GM23338 (cell line): Measurements from ENCODE around the gene ANO1. TPM values are rescaled to one million over a fixed set of nuclear protein-coding genes. Genes with fewer than 3 reads are reported as not detected.

Source experiments
- ATAC-seq: fragments of 200-7000 bp; cut with Tn5 transposase; 3 replicates; pipeline ENCODE4 v1.9.1; 2020
- DNase-seq: peaks from one replicate; pipeline ENCODE4 v3.0.0-alpha.2; 2015; ENCODE audit warnings: low spot score
- H2AFZ ChIP-seq: fragments of 200-600 bp; sonication (generic); 2 replicates; pipeline ENCODE4 v1.8.0; 2016; ENCODE audit warnings: antibody characterized with exemption, mild to moderate bottlenecking, moderate library complexity
- H3F3A ChIP-seq: fragments of 200-600 bp; sonication (generic); replicated peaks from 2 replicates; pipeline ENCODE4 v1.8.0; 2017; ENCODE audit warnings: antibody characterized with exemption, mixed run types, low read depth
- H3K27ac ChIP-seq: fragments of 200-600 bp; sonication (generic); 2 replicates; pipeline ENCODE4 v1.6.1; 2016; ENCODE audit warnings: low read depth
- H3K27me3 ChIP-seq: fragments of 200-600 bp; sonication (generic); 2 replicates; pipeline ENCODE4 v1.8.0; 2016; ENCODE audit warnings: mild to moderate bottlenecking, mixed run types, moderate library complexity; ENCODE audit not compliant: insufficient read depth
- H3K36me3 ChIP-seq: fragments of 200-600 bp; sonication (generic); 2 replicates; pipeline ENCODE4 v1.8.0; 2016; ENCODE audit warnings: mild to moderate bottlenecking; ENCODE audit not compliant: insufficient read depth
- H3K4me1 ChIP-seq: fragments of 200-600 bp; sonication (generic); 2 replicates; pipeline ENCODE4 v1.8.0; 2016; ENCODE audit warnings: mild to moderate bottlenecking, moderate library complexity; ENCODE audit not compliant: insufficient read depth
- H3K4me2 ChIP-seq: fragments of 200-600 bp; sonication (generic); 2 replicates; pipeline ENCODE4 v1.7.1; 2017; ENCODE audit warnings: mixed run types
- H3K4me3 ChIP-seq: fragments of 200-600 bp; sonication (generic); 2 replicates; pipeline ENCODE4 v1.6.1; 2016; ENCODE audit warnings: mixed run types
- H3K79me2 ChIP-seq: fragments of 200-600 bp; sonication (generic); replicated peaks from 2 replicates; pipeline ENCODE4 v1.8.0; 2017; ENCODE audit warnings: mild to moderate bottlenecking; ENCODE audit not compliant: insufficient read depth
- H3K9me2 ChIP-seq: fragments of 200-600 bp; sonication (generic); 2 replicates; pipeline ENCODE4 v1.8.0; 2017; ENCODE audit not compliant: insufficient read depth
- H4K20me1 ChIP-seq: fragments of 200-600 bp; sonication (generic); replicated peaks from 2 replicates; pipeline ENCODE4 v1.8.0; 2017; ENCODE audit warnings: mild to moderate bottlenecking; ENCODE audit not compliant: insufficient read depth
- H3K27ac Mint-ChIP-seq: 2 replicates; pipeline ENCODE4 v1.8.0; 2020; ENCODE audit warnings: inconsistent platforms, mild to moderate bottlenecking, moderate library complexity, mixed read lengths
- H3K27me3 Mint-ChIP-seq: 3 replicates; pipeline ENCODE4 v1.8.0; 2022; ENCODE audit warnings: low read depth, mild to moderate bottlenecking, moderate library complexity, mixed read lengths, inconsistent platforms; ENCODE audit not compliant: insufficient read depth, poor library complexity
- H3K36me3 Mint-ChIP-seq: 3 replicates; pipeline ENCODE4 v1.8.0; 2021; ENCODE audit warnings: low read depth, mild to moderate bottlenecking, inconsistent platforms, moderate library complexity, mixed read lengths
- H3K4me1 Mint-ChIP-seq: 3 replicates; pipeline ENCODE4 v1.8.0; 2020; ENCODE audit warnings: mild to moderate bottlenecking, inconsistent platforms, mixed read lengths
- H3K4me3 Mint-ChIP-seq: 3 replicates; pipeline ENCODE4 v1.8.0; 2021; ENCODE audit warnings: moderate library complexity, mild to moderate bottlenecking, inconsistent platforms, mixed read lengths
- H3K9me3 Mint-ChIP-seq: 3 replicates; pipeline ENCODE4 v1.8.0; 2020; ENCODE audit warnings: moderate library complexity, mild to moderate bottlenecking, inconsistent platforms, mixed read lengths
- CREB1 ChIP-seq: fragments of 250-450 bp; sonication (Bioruptor Pico); IDR thresholded peaks from 2 replicates; pipeline ENCODE4 v1.5.0; 2020; ENCODE audit warnings: low read depth, mild to moderate bottlenecking, moderate library complexity
- ETS1 ChIP-seq: IDR thresholded peaks from 2 replicates; pipeline ENCODE4 v1.6.1; 2016; ENCODE audit warnings: antibody characterized with exemption
- EZH2 ChIP-seq: fragments of 200-600 bp; sonication (generic); IDR thresholded peaks from one replicate; pipeline ENCODE4 v1.8.0; 2017; ENCODE audit warnings: antibody characterized with exemption, mild to moderate bottlenecking, low read depth; ENCODE audit not compliant: unreplicated experiment
- EZH2phosphoT487 ChIP-seq: fragments of 200-600 bp; sonication (generic); IDR thresholded peaks from one replicate; pipeline ENCODE4 v1.8.1; 2018; ENCODE audit warnings: antibody characterized with exemption; ENCODE audit not compliant: unreplicated experiment
- NANOG ChIP-seq: IDR thresholded peaks from 2 replicates; pipeline ENCODE4 v1.6.1; 2016; ENCODE audit warnings: antibody characterized with exemption, borderline replicate concordance
- STAT1 ChIP-seq: IDR thresholded peaks from one replicate; pipeline ENCODE4 v1.6.1; 2016; ENCODE audit warnings: antibody characterized with exemption; ENCODE audit not compliant: unreplicated experiment
- polyA plus RNA-seq: library from polyadenylated mRNA; unstranded; fragments of >200 nt; fragmentation: Nextera tagmentation; extraction: Ambion mirVana; gene quantifications from 2 replicates; pipeline ENCODE4 v1.2.1, GENCODE V29; 2016
- total RNA-seq: library from RNA; depleted of rRNA; stranded (reverse); fragments of >200 nt; shearing (Covaris generic); gene quantifications from 2 replicates; pipeline ENCODE4 v1.2.3, GENCODE V29; 2014
- TF ChIP-seq, protein P1 (sequence below): fragments of 250-450 bp; sonication (Bioruptor Pico); IDR thresholded peaks from 2 replicates; pipeline ENCODE4 v1.5.0; 2020; ENCODE audit warnings: mild to moderate bottlenecking, moderate library complexity
- TF ChIP-seq, protein P2 (sequence below): IDR thresholded peaks from one replicate; pipeline ENCODE4 v1.6.1; 2018; ENCODE audit warnings: antibody characterized with exemption; ENCODE audit not compliant: unreplicated experiment

Gene ANO1
- total and polyA plus RNA-seq, 2 experiments from 2014 or later = 1.4 to 3.4 TPM

DNA sequence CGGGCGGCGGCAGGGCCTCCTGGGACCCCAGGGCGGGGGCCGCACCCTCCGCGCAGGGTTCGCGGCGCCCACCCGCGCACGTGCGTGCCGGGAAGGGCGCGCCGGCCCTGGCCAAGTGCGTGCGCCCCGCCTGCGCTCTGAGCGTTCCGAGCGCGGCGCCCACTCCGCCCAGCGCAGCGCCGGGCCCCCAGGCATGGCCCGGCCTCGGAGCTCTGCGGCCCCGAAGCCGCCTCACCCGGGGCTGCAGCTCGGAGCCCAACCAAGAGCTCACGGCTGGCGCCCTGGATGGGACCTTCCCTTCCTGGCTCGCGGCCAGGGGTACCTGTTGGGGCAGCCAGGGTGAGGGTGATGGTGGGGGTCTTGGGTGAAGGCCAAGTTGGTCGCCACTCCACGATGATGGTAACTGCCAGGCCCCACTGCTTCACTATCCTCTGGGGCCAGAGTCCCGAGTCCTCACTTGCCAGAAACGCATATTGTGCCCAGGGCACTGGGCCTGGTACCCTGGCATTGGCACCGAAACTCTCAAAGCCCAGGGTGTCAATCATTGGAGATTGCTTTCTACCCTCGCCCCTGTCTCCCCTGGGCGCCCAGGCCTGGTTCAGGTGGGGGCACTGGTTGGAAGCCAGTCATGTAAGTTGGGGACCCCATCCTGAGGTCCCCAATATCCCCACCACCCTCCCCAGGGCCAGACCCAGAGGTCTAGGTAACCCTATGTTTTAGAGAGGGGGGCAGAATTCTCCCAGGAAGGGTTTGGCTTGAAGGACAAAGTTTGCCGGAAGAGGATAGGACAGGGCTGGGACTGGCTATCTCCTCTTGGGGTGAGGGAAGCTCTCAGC, 882 bp downstream of the ANO1 start:
- peak overlapping the region; percentile 54; the same call in 2 of the 3 replicates for H3K4me3 Mint-ChIP-seq
- H3K9me3 Mint-ChIP-seq = no peaks in the 10 kb centered on the region
- H3K4me1 Mint-ChIP-seq = peaks cover 21% of the 10 kb centered on the region
- peak; percentile 57 for DNase-seq
- no peaks in the 10 kb centered on the region; the same call in 1 of the 2 replicates for H3F3A ChIP-seq
- no peak overlapping the region for H3K27ac Mint-ChIP-seq
- no peaks in the 10 kb centered on the region for H3K9me2 ChIP-seq
- peaks cover 41% of the 10 kb centered on the region for H3K27me3 Mint-ChIP-seq
- H3K79me2 ChIP-seq = no peaks in the 10 kb centered on the region
- TF ChIP-seq CREB1 (CRISPR knock-in tag) (no peak), EZH2 (no peak), ETS1 (no peak), STAT1 (no peak), EZH2phosphoT487 (no peak), NANOG (no peak)
- TF ChIP-seq, protein P1, sequence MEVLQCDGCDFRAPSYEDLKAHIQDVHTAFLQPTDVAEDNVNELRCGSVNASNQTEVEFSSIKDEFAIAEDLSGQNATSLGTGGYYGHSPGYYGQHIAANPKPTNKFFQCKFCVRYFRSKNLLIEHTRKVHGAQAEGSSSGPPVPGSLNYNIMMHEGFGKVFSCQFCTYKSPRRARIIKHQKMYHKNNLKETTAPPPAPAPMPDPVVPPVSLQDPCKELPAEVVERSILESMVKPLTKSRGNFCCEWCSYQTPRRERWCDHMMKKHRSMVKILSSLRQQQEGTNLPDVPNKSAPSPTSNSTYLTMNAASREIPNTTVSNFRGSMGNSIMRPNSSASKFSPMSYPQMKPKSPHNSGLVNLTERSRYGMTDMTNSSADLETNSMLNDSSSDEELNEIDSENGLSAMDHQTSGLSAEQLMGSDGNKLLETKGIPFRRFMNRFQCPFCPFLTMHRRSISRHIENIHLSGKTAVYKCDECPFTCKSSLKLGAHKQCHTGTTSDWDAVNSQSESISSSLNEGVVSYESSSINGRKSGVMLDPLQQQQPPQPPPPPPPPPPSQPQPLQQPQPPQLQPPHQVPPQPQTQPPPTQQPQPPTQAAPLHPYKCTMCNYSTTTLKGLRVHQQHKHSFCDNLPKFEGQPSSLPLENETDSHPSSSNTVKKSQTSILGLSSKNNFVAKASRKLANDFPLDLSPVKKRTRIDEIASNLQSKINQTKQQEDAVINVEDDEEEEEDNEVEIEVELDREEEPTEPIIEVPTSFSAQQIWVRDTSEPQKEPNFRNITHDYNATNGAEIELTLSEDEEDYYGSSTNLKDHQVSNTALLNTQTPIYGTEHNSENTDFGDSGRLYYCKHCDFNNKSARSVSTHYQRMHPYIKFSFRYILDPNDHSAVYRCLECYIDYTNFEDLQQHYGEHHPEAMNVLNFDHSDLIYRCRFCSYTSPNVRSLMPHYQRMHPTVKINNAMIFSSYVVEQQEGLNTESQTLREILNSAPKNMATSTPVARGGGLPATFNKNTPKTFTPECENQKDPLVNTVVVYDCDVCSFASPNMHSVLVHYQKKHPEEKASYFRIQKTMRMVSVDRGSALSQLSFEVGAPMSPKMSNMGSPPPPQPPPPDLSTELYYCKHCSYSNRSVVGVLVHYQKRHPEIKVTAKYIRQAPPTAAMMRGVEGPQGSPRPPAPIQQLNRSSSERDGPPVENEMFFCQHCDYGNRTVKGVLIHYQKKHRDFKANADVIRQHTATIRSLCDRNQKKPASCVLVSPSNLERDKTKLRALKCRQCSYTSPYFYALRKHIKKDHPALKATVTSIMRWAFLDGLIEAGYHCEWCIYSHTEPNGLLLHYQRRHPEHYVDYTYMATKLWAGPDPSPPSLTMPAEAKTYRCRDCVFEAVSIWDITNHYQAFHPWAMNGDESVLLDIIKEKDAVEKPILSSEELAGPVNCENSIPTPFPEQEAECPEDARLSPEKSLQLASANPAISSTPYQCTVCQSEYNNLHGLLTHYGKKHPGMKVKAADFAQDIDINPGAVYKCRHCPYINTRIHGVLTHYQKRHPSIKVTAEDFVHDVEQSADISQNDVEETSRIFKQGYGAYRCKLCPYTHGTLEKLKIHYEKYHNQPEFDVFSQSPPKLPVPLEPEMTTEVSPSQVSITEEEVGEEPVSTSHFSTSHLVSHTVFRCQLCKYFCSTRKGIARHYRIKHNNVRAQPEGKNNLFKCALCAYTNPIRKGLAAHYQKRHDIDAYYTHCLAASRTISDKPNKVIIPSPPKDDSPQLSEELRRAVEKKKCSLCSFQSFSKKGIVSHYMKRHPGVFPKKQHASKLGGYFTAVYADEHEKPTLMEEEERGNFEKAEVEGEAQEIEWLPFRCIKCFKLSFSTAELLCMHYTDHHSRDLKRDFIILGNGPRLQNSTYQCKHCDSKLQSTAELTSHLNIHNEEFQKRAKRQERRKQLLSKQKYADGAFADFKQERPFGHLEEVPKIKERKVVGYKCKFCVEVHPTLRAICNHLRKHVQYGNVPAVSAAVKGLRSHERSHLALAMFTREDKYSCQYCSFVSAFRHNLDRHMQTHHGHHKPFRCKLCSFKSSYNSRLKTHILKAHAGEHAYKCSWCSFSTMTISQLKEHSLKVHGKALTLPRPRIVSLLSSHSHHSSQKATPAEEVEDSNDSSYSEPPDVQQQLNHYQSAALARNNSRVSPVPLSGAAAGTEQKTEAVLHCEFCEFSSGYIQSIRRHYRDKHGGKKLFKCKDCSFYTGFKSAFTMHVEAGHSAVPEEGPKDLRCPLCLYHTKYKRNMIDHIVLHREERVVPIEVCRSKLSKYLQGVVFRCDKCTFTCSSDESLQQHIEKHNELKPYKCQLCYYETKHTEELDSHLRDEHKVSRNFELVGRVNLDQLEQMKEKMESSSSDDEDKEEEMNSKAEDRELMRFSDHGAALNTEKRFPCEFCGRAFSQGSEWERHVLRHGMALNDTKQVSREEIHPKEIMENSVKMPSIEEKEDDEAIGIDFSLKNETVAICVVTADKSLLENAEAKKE = no peak
- TF ChIP-seq, protein P2, sequence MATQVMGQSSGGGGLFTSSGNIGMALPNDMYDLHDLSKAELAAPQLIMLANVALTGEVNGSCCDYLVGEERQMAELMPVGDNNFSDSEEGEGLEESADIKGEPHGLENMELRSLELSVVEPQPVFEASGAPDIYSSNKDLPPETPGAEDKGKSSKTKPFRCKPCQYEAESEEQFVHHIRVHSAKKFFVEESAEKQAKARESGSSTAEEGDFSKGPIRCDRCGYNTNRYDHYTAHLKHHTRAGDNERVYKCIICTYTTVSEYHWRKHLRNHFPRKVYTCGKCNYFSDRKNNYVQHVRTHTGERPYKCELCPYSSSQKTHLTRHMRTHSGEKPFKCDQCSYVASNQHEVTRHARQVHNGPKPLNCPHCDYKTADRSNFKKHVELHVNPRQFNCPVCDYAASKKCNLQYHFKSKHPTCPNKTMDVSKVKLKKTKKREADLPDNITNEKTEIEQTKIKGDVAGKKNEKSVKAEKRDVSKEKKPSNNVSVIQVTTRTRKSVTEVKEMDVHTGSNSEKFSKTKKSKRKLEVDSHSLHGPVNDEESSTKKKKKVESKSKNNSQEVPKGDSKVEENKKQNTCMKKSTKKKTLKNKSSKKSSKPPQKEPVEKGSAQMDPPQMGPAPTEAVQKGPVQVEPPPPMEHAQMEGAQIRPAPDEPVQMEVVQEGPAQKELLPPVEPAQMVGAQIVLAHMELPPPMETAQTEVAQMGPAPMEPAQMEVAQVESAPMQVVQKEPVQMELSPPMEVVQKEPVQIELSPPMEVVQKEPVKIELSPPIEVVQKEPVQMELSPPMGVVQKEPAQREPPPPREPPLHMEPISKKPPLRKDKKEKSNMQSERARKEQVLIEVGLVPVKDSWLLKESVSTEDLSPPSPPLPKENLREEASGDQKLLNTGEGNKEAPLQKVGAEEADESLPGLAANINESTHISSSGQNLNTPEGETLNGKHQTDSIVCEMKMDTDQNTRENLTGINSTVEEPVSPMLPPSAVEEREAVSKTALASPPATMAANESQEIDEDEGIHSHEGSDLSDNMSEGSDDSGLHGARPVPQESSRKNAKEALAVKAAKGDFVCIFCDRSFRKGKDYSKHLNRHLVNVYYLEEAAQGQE = no peak
- H3K4me3 ChIP-seq = peak overlapping the region; percentile 48; the same call in 1 of the 2 replicates
- H3K4me1 ChIP-seq = peaks cover 4% of the 10 kb centered on the region
- no peaks in the 10 kb centered on the region for H4K20me1 ChIP-seq
- no peaks in the 10 kb centered on the region for H3K36me3 Mint-ChIP-seq
- peak overlapping the region; percentile 65; the same call in 1 of the 2 replicates for H3K4me2 ChIP-seq
- no peak overlapping the region for H3K27ac ChIP-seq
- peak; percentile 71 for ATAC-seq
- no peak overlapping the region; the same call in 1 of the 2 replicates for H2AFZ ChIP-seq
- no peaks in the 10 kb centered on the region for H3K36me3 ChIP-seq
- H3K27me3 ChIP-seq = peaks cover 66% of the 10 kb centered on the region
